Stomach (tissue), 9 donors: ENCODE results near the gene COL23A1. TPM values are rescaled to one million over a fixed set of nuclear protein-coding genes. Genes with fewer than 3 reads are reported as not detected.

Experiments
- DNase-seq, 2 donors: peaks; one replicate each; pipeline versions ENCODE4 v3.0.0 to v3.0.0-alpha.2; 2013 to 2019
- H3K27ac ChIP-seq, 5 donors: fragments of 200-600 bp in 4 of 5; sonication (generic) in 4 of 5; one replicate each; pipeline ENCODE4 v1.5.1; 2013 to 2019; ENCODE audit warnings: mild to moderate bottlenecking in 1 of 5, moderate library complexity in 1 of 5
- H3K27me3 ChIP-seq, 3 donors: fragments of 200-600 bp; sonication (generic); one replicate each; pipeline ENCODE4 v1.5.1; 2017 to 2019; ENCODE audit warnings: mixed run types in 1 of 3
- H3K36me3 ChIP-seq, 4 donors: fragments of 200-600 bp; sonication (generic); 1 replicate in 3 of 4; 2 replicates in 1 of 4; pipeline ENCODE4 v1.5.1; 2016 to 2019
- H3K4me1 ChIP-seq, 4 donors: fragments of 200-600 bp; sonication (generic); one replicate each; pipeline ENCODE4 v1.5.1; 2016 to 2019
- H3K4me3 ChIP-seq, 4 donors: fragments of 200-600 bp; sonication (generic) in 3 of 4; one replicate each; pipeline ENCODE4 v1.5.1; 2016 to 2019; ENCODE audit warnings: mild to moderate bottlenecking in 1 of 4
- H3K9me3 ChIP-seq, 4 donors: fragments of 200-600 bp; sonication (generic); one replicate each; pipeline ENCODE4 v1.5.1; 2016 to 2019
- EP300 ChIP-seq: sonication (generic); formaldehyde crosslinking; IDR thresholded peaks from one replicate; pipeline ENCODE4 v1.6.1; 2017; ENCODE audit warnings: antibody characterized with exemption
- POLR2A ChIP-seq, 4 donors: fragments of 450-650 bp; IDR thresholded peaks; one replicate each; pipeline ENCODE4 v1.6.1; 2016; ENCODE audit warnings: antibody characterized with exemption in 4 of 4, control low read depth in 2 of 4, mild to moderate bottlenecking in 1 of 4, moderate library complexity in 1 of 4
- POLR2AphosphoS5 ChIP-seq, 3 donors: sonication (generic); formaldehyde crosslinking; IDR thresholded peaks; one replicate each; pipeline ENCODE4 v1.6.1; 2016; ENCODE audit warnings: antibody characterized with exemption in 3 of 3
- WGBS, 5 donors: extraction: QIAGEN DNeasy Blood & Tissue Kit in 3 of 5; methylation state at CpG; one replicate each; pipeline versions ENCODE4 v1.1.5 to v1.1.7; 2013 to 2018; 5-methylcytosine and 5-hydroxymethylcytosine counted together
- intact Hi-C: fragments of 100-400 bp; cut with DNase I; formaldehyde crosslinking; loops from one replicate; pipeline ENCODE4 v1.15.1; 2023; ENCODE audit warnings: low total_unique reads
- polyA plus RNA-seq, 3 donors: library from polyadenylated mRNA; stranded (reverse); fragments of 200-250 nt; gene quantifications; one replicate each; pipeline ENCODE4 v1.2.3, GENCODE V29; 2013
- total RNA-seq, 5 donors: library from RNA; depleted of rRNA; stranded (reverse); fragments of >200 nt; gene quantifications; one replicate each; pipeline versions ENCODE4 v1.1.0 to v1.2.3, GENCODE V29; 2014 to 2016
- TF ChIP-seq, protein P1 (sequence below), 7 experiments: fragments of 450-650 bp in 4 of 7; fragments of 200-600 bp in 3 of 7; sonication (generic) in 3 of 7; IDR thresholded peaks; one replicate each; pipeline ENCODE4 v1.5.1; 2016 to 2019; ENCODE audit warnings: antibody characterized with exemption in 7 of 7, control low read depth in 2 of 7, mild to moderate bottlenecking in 1 of 7
- donor health status: healthy with polysubstance abuse.
- donor health status: Bipolar disorder and iron deficiency.
- donor health status: healthy.

Gene COL23A1
- total and polyA plus RNA-seq, 8 donors, result under 0.01 to 7.0 (median 1.4) TPM

DNA sequence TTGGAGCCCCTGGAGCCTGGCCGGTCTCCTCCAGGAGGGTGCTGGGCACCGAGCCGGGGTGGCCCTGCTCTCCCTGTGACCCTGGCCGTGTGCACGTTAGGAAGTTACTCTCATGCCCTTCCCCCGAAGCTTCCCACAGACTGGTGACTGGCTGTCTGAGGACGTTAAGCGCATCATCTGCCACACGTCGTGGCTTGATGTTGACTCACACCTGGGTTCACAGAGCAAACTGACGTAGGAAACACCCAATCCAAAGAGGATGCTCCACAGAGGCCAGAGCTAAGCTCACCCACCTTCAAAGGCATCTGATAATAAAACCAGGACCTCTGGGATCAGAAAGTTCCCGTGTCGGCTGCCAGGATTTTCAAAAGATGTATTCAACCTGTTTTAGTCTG, 204.7 kb downstream of the COL23A1 start:
- Histone ChIP-seq H3K27me3 (peaks cover 0 to 55% (median 0%) of the 10 kb centered on the region in 3 donors), H3K27ac (no peak overlapping the region), H3K4me3 (no peak overlapping the region), H3K4me1 (peaks cover 0 to 12% (median 3%) of the 10 kb centered on the region in 4 donors), H3K36me3 (no peaks in the 10 kb centered on the region), H3K9me3 (no peaks in the 10 kb centered on the region)
- TF ChIP-seq POLR2A (IDR thresholded peaks at IDR 0.05) (no peak), POLR2AphosphoS5 (IDR thresholded peaks at IDR 0.05) (no peak), EP300 (no peak)
- TF ChIP-seq, protein P1, sequence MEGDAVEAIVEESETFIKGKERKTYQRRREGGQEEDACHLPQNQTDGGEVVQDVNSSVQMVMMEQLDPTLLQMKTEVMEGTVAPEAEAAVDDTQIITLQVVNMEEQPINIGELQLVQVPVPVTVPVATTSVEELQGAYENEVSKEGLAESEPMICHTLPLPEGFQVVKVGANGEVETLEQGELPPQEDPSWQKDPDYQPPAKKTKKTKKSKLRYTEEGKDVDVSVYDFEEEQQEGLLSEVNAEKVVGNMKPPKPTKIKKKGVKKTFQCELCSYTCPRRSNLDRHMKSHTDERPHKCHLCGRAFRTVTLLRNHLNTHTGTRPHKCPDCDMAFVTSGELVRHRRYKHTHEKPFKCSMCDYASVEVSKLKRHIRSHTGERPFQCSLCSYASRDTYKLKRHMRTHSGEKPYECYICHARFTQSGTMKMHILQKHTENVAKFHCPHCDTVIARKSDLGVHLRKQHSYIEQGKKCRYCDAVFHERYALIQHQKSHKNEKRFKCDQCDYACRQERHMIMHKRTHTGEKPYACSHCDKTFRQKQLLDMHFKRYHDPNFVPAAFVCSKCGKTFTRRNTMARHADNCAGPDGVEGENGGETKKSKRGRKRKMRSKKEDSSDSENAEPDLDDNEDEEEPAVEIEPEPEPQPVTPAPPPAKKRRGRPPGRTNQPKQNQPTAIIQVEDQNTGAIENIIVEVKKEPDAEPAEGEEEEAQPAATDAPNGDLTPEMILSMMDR (IDR thresholded peaks at IDR 0.05), result no peak
- WGBS, 5 donors, result 59 to 70% (median 66%) methylated on average over 11 to 13 of the region's 13 CpGs
- intact Hi-C loops, result no loop called here
- no peak for DNase-seq

DNA sequence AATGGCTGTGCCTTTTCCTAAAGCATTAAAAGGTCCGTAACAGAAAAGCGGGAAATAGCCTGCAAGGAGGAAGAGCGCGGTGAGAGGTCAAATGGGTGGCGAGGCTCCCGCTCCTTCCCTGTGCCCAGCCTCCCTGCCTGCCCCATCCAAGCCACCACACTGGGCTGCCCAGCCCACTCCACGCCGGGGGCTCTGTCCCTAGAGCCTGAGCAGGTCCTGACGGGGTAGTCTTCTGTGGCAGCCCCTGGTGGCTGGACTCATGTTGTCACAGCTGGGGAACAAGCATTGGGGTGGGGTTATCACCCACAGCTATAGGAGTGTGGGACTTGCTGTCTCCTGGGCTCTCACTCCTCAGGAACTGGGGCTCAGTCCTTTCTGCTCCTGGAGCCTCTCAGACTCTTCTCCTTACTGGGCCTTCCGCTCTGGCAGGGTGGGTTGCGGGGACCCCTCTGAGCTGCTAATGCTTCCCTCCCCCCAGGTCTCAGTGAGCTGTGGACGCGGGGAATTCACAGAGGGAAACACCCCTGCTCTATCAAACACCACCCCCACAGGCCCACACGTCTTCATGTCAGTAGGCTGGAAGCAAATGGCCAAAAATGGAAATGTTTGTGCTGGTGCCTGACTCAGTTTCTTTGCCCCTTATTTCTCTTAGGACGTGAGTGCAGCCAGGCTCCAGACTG, 205.2 kb downstream of the COL23A1 start:
- intact Hi-C loops, result no loop called here
- DNase-seq, result no peak
- Histone ChIP-seq H3K4me3 (no peak overlapping the region), H3K36me3 (no peaks in the 10 kb centered on the region), H3K27ac (peak overlapping the region in 1 of 5 donors; percentile 4), H3K9me3 (no peaks in the 10 kb centered on the region), H3K27me3 (peaks cover 0 to 55% (median 0%) of the 10 kb centered on the region in 3 donors), H3K4me1 (peaks cover 0 to 12% (median 3%) of the 10 kb centered on the region in 4 donors)
- WGBS, 5 donors, result 81 to 89% (median 85%) methylated on average over 15 of the region's 15 CpGs
- TF ChIP-seq EP300 (no peak), POLR2AphosphoS5 (IDR thresholded peaks at IDR 0.05) (no peak), POLR2A (IDR thresholded peaks at IDR 0.05) (no peak)
- TF ChIP-seq, protein P1 (IDR thresholded peaks at IDR 0.05), result no peak

DNA sequence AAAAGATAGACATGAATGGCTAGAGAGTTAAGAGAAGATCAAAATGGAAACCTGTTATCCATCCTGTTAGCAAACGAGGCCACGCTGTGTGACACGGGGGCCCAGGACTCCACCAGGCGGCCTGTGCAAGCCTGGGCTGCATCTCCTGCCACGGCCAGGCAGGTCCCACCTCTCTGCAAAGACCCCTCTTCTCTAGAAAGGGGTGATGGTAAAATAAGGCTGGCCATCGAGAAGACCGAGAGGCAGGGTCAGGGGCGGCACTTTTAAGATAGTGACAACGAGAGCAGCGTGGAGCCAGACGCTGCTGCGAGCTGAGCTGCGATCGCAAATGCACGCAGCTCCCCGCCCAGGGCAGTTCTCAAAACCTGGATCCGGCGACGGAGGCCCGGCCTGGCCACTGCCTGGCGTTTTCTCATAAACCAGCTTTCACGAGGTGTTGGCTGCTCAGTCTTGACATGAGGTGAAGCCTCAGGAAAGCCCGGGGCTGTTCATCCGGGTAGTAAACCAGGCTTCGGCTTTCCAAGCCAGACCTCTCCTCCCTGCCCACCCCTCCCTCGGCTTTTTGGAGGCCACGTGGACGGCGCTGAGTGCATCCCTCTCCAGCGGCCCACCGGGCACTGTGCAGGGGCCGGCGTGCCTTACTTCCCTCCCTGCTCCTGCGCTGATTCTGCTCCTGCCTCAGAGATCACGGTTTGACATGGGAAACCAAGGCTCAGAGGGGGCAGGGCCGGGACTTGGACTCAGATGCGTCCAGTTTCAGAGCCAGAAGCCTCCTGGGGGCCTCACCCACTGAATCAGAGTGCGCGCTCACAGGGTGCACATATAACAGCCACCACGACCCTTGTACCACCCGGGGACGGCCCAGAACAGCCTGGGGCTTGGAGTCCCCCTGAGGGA, 206.0 kb downstream of the COL23A1 start:
- peaks cover 0 to 9% (median 2%) of the 10 kb centered on the region in 4 donors for H3K4me1 ChIP-seq
- H3K4me3 ChIP-seq, result no peak overlapping the region
- TF ChIP-seq POLR2A (IDR thresholded peaks at IDR 0.05) (no peak), POLR2AphosphoS5 (IDR thresholded peaks at IDR 0.05) (no peak), EP300 (no peak)
- TF ChIP-seq, protein P1 (IDR thresholded peaks at IDR 0.05), result no peak
- DNase-seq, result peak in 1 of 2 donors; percentile 66
- peak overlapping the region in 1 of 5 donors; percentile 4 for H3K27ac ChIP-seq
- 44 to 61% (median 46%) methylated on average over 34 to 42 of the region's 42 CpGs for WGBS, 5 donors
- peaks cover 0 to 55% (median 0%) of the 10 kb centered on the region in 3 donors for H3K27me3 ChIP-seq
- no peaks in the 10 kb centered on the region for H3K9me3 ChIP-seq
- intact Hi-C loops, result no loop called here
- no peaks in the 10 kb centered on the region for H3K36me3 ChIP-seq

DNA sequence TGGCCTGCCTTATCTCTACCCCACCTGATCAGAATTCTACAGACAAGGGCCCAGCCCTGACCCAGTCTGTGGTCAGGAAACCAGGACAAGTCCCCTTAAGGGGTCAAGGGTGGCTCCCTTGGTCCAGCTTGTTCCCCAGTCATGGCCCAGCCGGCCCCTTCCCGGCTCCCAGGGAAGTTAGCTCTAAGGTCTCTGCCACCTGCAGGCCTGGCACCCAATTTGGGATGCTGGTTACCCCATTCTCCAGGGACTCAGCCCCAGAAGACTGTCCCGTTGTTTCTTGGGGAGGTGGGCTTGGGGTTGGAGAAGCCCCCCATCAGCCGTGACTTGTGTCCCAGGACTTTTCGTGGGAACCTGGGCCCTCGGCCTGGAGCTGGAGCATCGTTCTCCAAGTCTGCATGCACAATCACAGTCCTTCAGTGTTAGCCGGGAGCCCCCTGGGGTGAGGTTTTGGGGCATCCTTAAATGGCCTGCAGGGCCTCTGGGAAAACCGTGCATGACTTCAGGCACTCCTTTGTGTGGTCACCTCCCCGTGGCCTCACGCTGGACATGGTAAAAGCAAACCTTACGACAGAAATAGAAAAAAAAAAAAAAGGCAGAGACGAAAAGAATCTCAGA, 206.8 kb downstream of the COL23A1 start:
- WGBS, 5 donors, result 86 to 93% (median 87%) methylated on average over 11 to 13 of the region's 13 CpGs
- Histone ChIP-seq H3K4me3 (no peak overlapping the region), H3K27me3 (peaks cover 0 to 55% (median 0%) of the 10 kb centered on the region in 3 donors), H3K36me3 (no peaks in the 10 kb centered on the region), H3K4me1 (peaks cover 0 to 16% (median 5%) of the 10 kb centered on the region in 4 donors), H3K27ac (no peak overlapping the region), H3K9me3 (no peaks in the 10 kb centered on the region)
- intact Hi-C loops, result no loop called here
- no peak for DNase-seq
- no peak for TF ChIP-seq EP300
- no peak for TF ChIP-seq POLR2AphosphoS5 (IDR thresholded peaks at IDR 0.05)
- TF ChIP-seq, protein P1 (IDR thresholded peaks at IDR 0.05), result no peak
- TF ChIP-seq POLR2A (IDR thresholded peaks at IDR 0.05), result no peak
